Left renal pelvis (tissue), 4 donors: ENCODE data around the gene ABCG4. TPM values are rescaled to one million over a fixed set of nuclear protein-coding genes. Genes with fewer than 3 reads are reported as not detected.
"Not testable (repeated sequence)": the region's sequence is repeated elsewhere in the genome, so short reads cannot be mapped to it uniquely, and the experiment has no call there.

Source experiments
- DNase-seq, 4 donors: peaks; one replicate each; pipeline ENCODE4 v3.0.0-alpha.2; 2013; ENCODE audit warnings: low read depth in 4 of 4, low spot score in 3 of 4
- polyA plus RNA-seq, 4 donors: library from polyadenylated mRNA; unstranded; fragments of 120-200 nt; gene quantifications; one replicate each; pipeline ENCODE4 v1.2.1, GENCODE V29; 2013; ENCODE audit not compliant: insufficient read length in 4 of 4

ABCG4 gene
- polyA plus RNA-seq, 4 donors, result 0.63 to 1.2 (median 0.88) TPM

- no peak for DNase-seq
Measured at GRCh38 chr11:119152604-119153003, 3.8 kb downstream of the ABCG4 start.

- DNase-seq, result no peak
Measured at GRCh38 chr11:119153049-119153818, 4.4 kb downstream of the ABCG4 start.

- no peak for DNase-seq
Measured at GRCh38 chr11:119154178-119154577, 5.3 kb downstream of the ABCG4 start.

- no peak for DNase-seq
Measured at GRCh38 chr11:119155733-119156492, 7.1 kb downstream of the ABCG4 start.

GRCh38 chr11:119156496-119156895, 7.6 kb downstream of the ABCG4 start:
- no peak for DNase-seq

- DNase-seq, result no peak
Measured at GRCh38 chr11:119157063-119157462, 8.2 kb downstream of the ABCG4 start.

- DNase-seq, result no peak
Measured at GRCh38 chr11:119158467-119158866, 9.6 kb downstream of the ABCG4 start.

- no peak for DNase-seq
Measured at GRCh38 chr11:119160151-119160550, 11.3 kb downstream of the ABCG4 start.

GRCh38 chr11:119161871-119162270, 13.0 kb downstream of the ABCG4 start:
- DNase-seq, result no peak

GRCh38 chr11:119166368-119167076, 17.7 kb downstream of the ABCG4 start:
- peak in 1 of 4 donors; percentile 47 for DNase-seq

GRCh38 chr11:119167077-119167458, 18.2 kb downstream of the ABCG4 start:
- DNase-seq, result not testable (repeated sequence)

- no peak for DNase-seq
Measured at GRCh38 chr11:119167933-119168332, 19.1 kb downstream of the ABCG4 start.

GRCh38 chr11:119168471-119169281, 19.8 kb downstream of the ABCG4 start, which contains the start of gene NLRX1:
NLRX1 (plus strand) TSS chr11:119168725; CDS start chr11:119171404, 2,679 bp downstream.
- peak in 2 of 4 donors; percentile 64 to 72 for DNase-seq

- no peak for DNase-seq
Measured at GRCh38 chr11:119169282-119169719, 20.4 kb downstream of the ABCG4 start.

- DNase-seq, result no peak
Measured at GRCh38 chr11:119172513-119172912, 23.7 kb downstream of the ABCG4 start.

- DNase-seq, result no peak
Measured at GRCh38 chr11:119173453-119173852, 24.6 kb downstream of the ABCG4 start.

- DNase-seq, result no peak
Measured at GRCh38 chr11:119175493-119176077, 26.7 kb downstream of the ABCG4 start.

GRCh38 chr11:119178166-119178680, 29.4 kb downstream of the ABCG4 start:
- no peak for DNase-seq

- DNase-seq, result no peak
Measured at GRCh38 chr11:119179342-119179741, 30.5 kb downstream of the ABCG4 start.

GRCh38 chr11:119179983-119180382, 31.1 kb downstream of the ABCG4 start:
- DNase-seq, result no peak
